GM23248 (cell line): ENCODE measurements around the gene TPD52L3. TPM values are rescaled to one million over a fixed set of nuclear protein-coding genes. Genes with fewer than 3 reads are reported as not detected.

Experiments used
- DNase-seq: peaks from one replicate; pipeline ENCODE4 v3.0.0-alpha.2; 2015
- H2AFZ ChIP-seq: fragments of 200-600 bp; sonication (generic); 2 replicates; pipeline ENCODE4 v1.6.1; 2016; ENCODE audit warnings: antibody characterized with exemption
- H3F3A ChIP-seq: fragments of 200-600 bp; sonication (generic); 2 replicates; pipeline ENCODE4 v1.6.1; 2016; ENCODE audit warnings: mild to moderate bottlenecking, antibody characterized with exemption, mixed run types; ENCODE audit not compliant: insufficient read depth
- H3K27ac ChIP-seq: fragments of 200-600 bp; sonication (generic); 2 replicates; pipeline ENCODE4 v1.5.1; 2016; ENCODE audit warnings: mild to moderate bottlenecking
- H3K27me3 ChIP-seq: fragments of 200-600 bp; sonication (generic); replicated peaks from 2 replicates; pipeline ENCODE4 v1.6.1; 2016; ENCODE audit warnings: mild to moderate bottlenecking; ENCODE audit not compliant: insufficient read depth
- H3K36me3 ChIP-seq: fragments of 200-600 bp; sonication (generic); 2 replicates; pipeline ENCODE4 v1.6.1; 2016; ENCODE audit warnings: low read depth, mild to moderate bottlenecking
- H3K4me1 ChIP-seq: fragments of 200-600 bp; sonication (generic); 2 replicates; pipeline ENCODE4 v1.6.1; 2016; ENCODE audit warnings: mild to moderate bottlenecking; ENCODE audit not compliant: insufficient read depth
- H3K4me2 ChIP-seq: fragments of 200-600 bp; sonication (generic); one replicate; pipeline ENCODE4 v1.6.1; 2016; ENCODE audit warnings: mild to moderate bottlenecking; ENCODE audit not compliant: unreplicated experiment
- H3K4me3 ChIP-seq: fragments of 200-600 bp; sonication (generic); 2 replicates; pipeline ENCODE4 v1.5.1; 2016; ENCODE audit warnings: mild to moderate bottlenecking
- H3K79me2 ChIP-seq: fragments of 200-600 bp; sonication (generic); 2 replicates; pipeline ENCODE4 v1.6.1; 2016; ENCODE audit warnings: mild to moderate bottlenecking; ENCODE audit not compliant: insufficient read depth
- H3K9ac ChIP-seq: fragments of 200-600 bp; sonication (generic); 2 replicates; pipeline ENCODE4 v1.6.1; 2016; ENCODE audit warnings: mild to moderate bottlenecking
- H3K9me2 ChIP-seq: fragments of 200-600 bp; sonication (generic); 2 replicates; pipeline ENCODE4 v1.6.1; 2016; ENCODE audit warnings: mixed run types, mild to moderate bottlenecking, moderate library complexity; ENCODE audit not compliant: insufficient read depth
- H3K9me3 ChIP-seq: fragments of 200-600 bp; sonication (generic); one replicate; pipeline ENCODE4 v1.6.1; 2017; ENCODE audit warnings: low read depth
- H4K20me1 ChIP-seq: fragments of 200-600 bp; sonication (generic); 2 replicates; pipeline ENCODE4 v1.6.0; 2016; ENCODE audit not compliant: insufficient read depth
- EZH2 ChIP-seq: fragments of 200-600 bp; sonication (generic); IDR thresholded peaks from 2 replicates; pipeline ENCODE4 v1.6.1; 2018; ENCODE audit warnings: antibody characterized with exemption, mild to moderate bottlenecking; ENCODE audit not compliant: insufficient read depth, poor library complexity, severe bottlenecking
- EZH2phosphoT487 ChIP-seq: fragments of 200-600 bp; sonication (generic); IDR thresholded peaks from 2 replicates; pipeline ENCODE4 v1.6.1; 2018; ENCODE audit warnings: antibody characterized with exemption, moderate library complexity, mild to moderate bottlenecking, low read depth; ENCODE audit not compliant: insufficient read depth
- WGBS, 2 experiments: methylation state at CpG; one replicate each; pipeline ENCODE4 v1.1.6; 2015 to 2017; ENCODE audit warnings: low lambda C conversion rate in 2 of 2, low coverage in 1 of 2; ENCODE audit errors: missing lambda C conversion rate in 2 of 2; 5-methylcytosine and 5-hydroxymethylcytosine counted together
- in situ Hi-C: fragments of 300-500 bp; cut with MboI; formaldehyde crosslinking; loops from 2 replicates; pipeline ENCODE4 v1.15.0; 2020
- polyA plus RNA-seq: library from polyadenylated mRNA; unstranded; fragments of >200 nt; fragmentation: Nextera tagmentation; extraction: Ambion mirVana; gene quantifications from 2 replicates; pipeline ENCODE4 v1.2.1, GENCODE V29; 2016
- total RNA-seq: library from RNA; depleted of rRNA; stranded (reverse); fragments of >200 nt; shearing (Covaris generic); gene quantifications from 2 replicates; pipeline ENCODE4 v1.2.3, GENCODE V29; 2014; rRNA removed

Gene TPD52L3
- total and polyA plus RNA-seq, 2 experiments from 2014 or later = not detected

DNA sequence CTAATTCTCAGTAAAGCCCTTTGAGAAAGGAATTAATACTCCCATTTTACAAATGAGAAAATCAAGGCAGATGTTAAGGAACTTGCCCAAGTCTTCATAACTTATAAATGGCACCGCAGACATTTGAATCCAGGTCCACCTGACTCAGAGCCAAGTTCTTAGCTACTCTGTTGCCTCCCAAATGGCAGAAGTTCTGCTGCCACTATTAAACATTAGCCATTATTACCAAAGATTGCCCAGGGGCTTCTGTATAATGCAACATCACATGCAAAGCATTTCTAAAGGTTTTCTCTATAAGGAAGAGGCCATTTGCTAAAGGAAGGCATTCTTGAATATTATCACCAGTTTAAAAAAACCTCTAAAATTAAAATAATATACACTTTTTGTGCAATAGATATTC, 28.3 kb downstream of the TPD52L3 start:
- H3K9ac ChIP-seq = peak overlapping the region; percentile 5; the same call in 1 of the 2 replicates
- no peaks in the 10 kb centered on the region for H3K36me3 ChIP-seq
- DNase-seq = peak; percentile 67
- TF ChIP-seq EZH2phosphoT487 = no peak
- H3K9me3 ChIP-seq = no peaks in the 10 kb centered on the region
- peak overlapping the region; percentile 18 for H3K4me2 ChIP-seq
- no peaks in the 10 kb centered on the region for H3K27me3 ChIP-seq
- peak overlapping the region; percentile 60 for H3K27ac ChIP-seq
- in situ Hi-C loops = no loop called here
- H4K20me1 ChIP-seq = no peaks in the 10 kb centered on the region
- H3K4me3 ChIP-seq = no peak overlapping the region
- H3K4me1 ChIP-seq = peaks cover 28% of the 10 kb centered on the region
- WGBS, 2 experiments = 77 to 81% methylated on average over 1 of the region's 1 CpG
- H3F3A ChIP-seq = peaks cover 9% of the 10 kb centered on the region
- H2AFZ ChIP-seq = peak overlapping the region; percentile 83
- H3K9me2 ChIP-seq = no peaks in the 10 kb centered on the region
- H3K79me2 ChIP-seq = no peaks in the 10 kb centered on the region

DNA sequence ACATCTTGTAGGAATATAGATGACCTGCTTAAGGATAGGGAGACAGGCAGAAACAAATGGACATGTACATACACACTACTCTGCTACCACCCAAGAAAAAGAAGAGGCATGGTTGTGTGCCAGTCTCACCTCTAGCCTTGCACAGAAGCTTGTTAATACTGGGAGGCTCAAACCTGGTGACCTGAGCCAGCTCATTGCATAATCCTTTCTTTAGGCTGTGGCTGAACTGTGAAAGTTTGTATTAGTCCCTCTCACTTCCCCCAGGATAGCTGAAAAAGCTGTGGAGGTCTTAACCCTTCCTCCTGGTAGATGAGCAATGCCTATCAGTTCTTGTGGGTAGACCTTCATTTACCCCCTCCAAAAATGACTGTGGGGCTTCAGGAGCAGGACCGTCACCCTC, 28.7 kb downstream of the TPD52L3 start:
- DNase-seq = peak; percentile 30
- in situ Hi-C loops = no loop called here
- Histone ChIP-seq H3K27ac (no peak overlapping the region), H3K27me3 (no peaks in the 10 kb centered on the region), H3K9ac (no peak overlapping the region), H3F3A (peaks cover 9% of the 10 kb centered on the region), H3K9me2 (no peaks in the 10 kb centered on the region), H4K20me1 (no peaks in the 10 kb centered on the region), H3K4me1 (peaks cover 28% of the 10 kb centered on the region), H3K4me2 (peak overlapping the region; percentile 18), H3K79me2 (no peaks in the 10 kb centered on the region), H3K9me3 (no peaks in the 10 kb centered on the region), H3K36me3 (no peaks in the 10 kb centered on the region), H3K4me3 (no peak overlapping the region), H2AFZ (peak overlapping the region; percentile 32; the same call in 1 of the 2 replicates)
- TF ChIP-seq EZH2 (no peak), EZH2phosphoT487 (no peak)
- WGBS, 2 experiments = 100% methylated on average over 1 of the region's 1 CpG

DNA sequence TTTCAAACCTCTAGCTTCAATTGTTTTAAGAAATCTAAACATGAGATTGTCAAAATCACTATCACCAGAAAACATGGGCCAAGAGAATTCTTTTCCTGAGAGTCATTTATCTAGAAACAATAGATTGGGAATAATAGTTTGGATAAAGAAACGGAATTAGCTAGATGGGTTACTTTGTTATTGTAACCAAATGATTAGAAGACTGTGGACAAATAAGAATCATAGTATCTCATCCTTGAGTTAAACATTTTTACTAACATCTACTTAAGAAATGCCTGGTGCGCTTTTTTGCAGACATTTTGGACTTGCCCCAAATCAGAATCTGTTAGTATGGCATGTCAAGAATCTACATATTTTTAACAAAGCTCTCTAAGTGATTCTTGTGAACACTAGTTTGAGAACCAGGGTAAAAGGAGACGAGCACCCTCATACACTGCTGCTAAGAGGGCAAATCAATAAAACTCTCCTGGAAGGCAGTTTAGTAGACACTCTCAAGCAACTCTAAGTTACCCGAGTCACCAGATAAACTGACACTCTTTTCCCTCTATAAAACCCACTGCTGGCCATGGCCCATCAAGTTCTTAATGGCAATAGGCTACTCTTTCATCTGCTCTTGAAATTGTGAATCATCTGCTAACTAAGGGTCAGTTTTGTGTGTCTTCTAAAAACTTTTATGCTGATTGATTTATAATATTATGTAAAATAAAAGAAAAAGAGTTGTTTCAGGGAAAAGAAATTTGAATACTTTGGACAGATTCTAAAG, 39.1 kb downstream of the TPD52L3 start:
- TF ChIP-seq EZH2phosphoT487 (no peak), EZH2 (no peak)
- 57 to 58% methylated on average over 4 of the region's 4 CpGs for WGBS, 2 experiments
- Histone ChIP-seq H3K27me3 (no peaks in the 10 kb centered on the region), H3K4me3 (no peak overlapping the region), H3K4me1 (0 out of 2 replicates have a peak, but pooled peaks cover 4% of the 10 kb centered on the region), H3F3A (no peaks in the 10 kb centered on the region), H3K9ac (no peak overlapping the region), H4K20me1 (no peaks in the 10 kb centered on the region), H2AFZ (no peak overlapping the region), H3K27ac (no peak overlapping the region), H3K4me2 (no peak overlapping the region), H3K9me2 (no peaks in the 10 kb centered on the region), H3K79me2 (no peaks in the 10 kb centered on the region), H3K36me3 (no peaks in the 10 kb centered on the region), H3K9me3 (no peaks in the 10 kb centered on the region)
- in situ Hi-C loops = no loop called here
- peak; percentile 14 for DNase-seq

DNA sequence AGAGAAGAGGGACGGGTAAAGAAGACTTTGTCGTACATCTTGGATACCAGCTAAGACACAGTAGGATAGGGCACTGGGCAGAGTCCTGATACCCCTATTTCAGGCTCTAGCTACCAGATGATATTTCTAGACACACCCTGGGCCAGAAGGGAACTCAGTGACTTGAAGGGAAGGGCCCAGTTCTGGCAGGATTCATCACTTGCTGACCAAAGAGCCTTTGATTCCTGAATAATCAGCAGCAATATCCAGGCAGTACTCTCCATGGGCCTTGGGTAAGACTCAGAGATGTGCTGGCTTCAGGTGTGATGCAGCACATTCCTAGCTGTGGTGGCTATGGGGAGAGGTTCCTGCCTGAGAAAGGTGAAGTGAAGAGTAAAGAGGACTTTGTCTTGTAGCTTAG, 40.7 kb downstream of the TPD52L3 start:
- in situ Hi-C loops = no loop called here
- H3K9ac ChIP-seq = no peak overlapping the region
- DNase-seq = no peak
- H3F3A ChIP-seq = no peaks in the 10 kb centered on the region
- H3K79me2 ChIP-seq = no peaks in the 10 kb centered on the region
- H3K4me3 ChIP-seq = no peak overlapping the region
- no peaks in the 10 kb centered on the region for H4K20me1 ChIP-seq
- no peaks in the 10 kb centered on the region for H3K27me3 ChIP-seq
- H3K36me3 ChIP-seq = no peaks in the 10 kb centered on the region
- 54 to 56% methylated on average over 2 of the region's 2 CpGs for WGBS, 2 experiments
- 0 out of 2 replicates have a peak, but pooled peaks cover 4% of the 10 kb centered on the region for H3K4me1 ChIP-seq
- no peak for TF ChIP-seq EZH2phosphoT487
- TF ChIP-seq EZH2 = no peak
- H3K4me2 ChIP-seq = no peak overlapping the region
- no peaks in the 10 kb centered on the region for H3K9me3 ChIP-seq
- no peaks in the 10 kb centered on the region for H3K9me2 ChIP-seq
- H2AFZ ChIP-seq = no peak overlapping the region
- no peak overlapping the region for H3K27ac ChIP-seq

Other genes with a start within 250 kb of the TPD52L3 start
- 3.8 and 4.7 TPM in 2 replicates for gene IL33, start 112.6 kb upstream of the TPD52L3 start, total RNA-seq
- gene IL33, start 112.6 kb upstream of the TPD52L3 start, polyA plus RNA-seq = 2.2 and 2.9 TPM in 2 replicates
- gene UHRF2, start 84.8 kb downstream of the TPD52L3 start, total RNA-seq = 53.1 and 61.1 TPM in 2 replicates
- gene UHRF2, start 84.8 kb downstream of the TPD52L3 start, polyA plus RNA-seq = 21.2 and 25.8 TPM in 2 replicates